Kidney epithelial cell (primary cell): Measurements from ENCODE around the gene GSC2. TPM values are rescaled to one million over a fixed set of nuclear protein-coding genes. Genes with fewer than 3 reads are reported as not detected.

Experiments used
- DNase-seq: peaks from one replicate; pipeline ENCODE4 v3.0.0-alpha.2; 2010; ENCODE audit warnings: low read depth
- H3K27me3 ChIP-seq: 2 replicates; pipeline ENCODE4 v1.6.0; 2011; ENCODE audit warnings: low read length; ENCODE audit not compliant: control insufficient read depth, insufficient read depth
- H3K36me3 ChIP-seq: 2 replicates; pipeline ENCODE4 v1.5.1; 2011; ENCODE audit warnings: low read length; ENCODE audit not compliant: control insufficient read depth, insufficient read depth
- H3K4me3 ChIP-seq: 2 replicates; pipeline ENCODE4 v1.5.1; 2011; ENCODE audit warnings: low read depth, mild to moderate bottlenecking, control low read depth, low read length
- total RNA-seq: library from RNA; depleted of rRNA; stranded (reverse); fragments of >200 nt; gene quantifications from 2 replicates; pipeline ENCODE4 v1.2.3, GENCODE V29; 2015
- TF ChIP-seq, protein P1 (sequence below): IDR thresholded peaks from 2 replicates; pipeline ENCODE4 v1.5.1; 2011; ENCODE audit warnings: mild to moderate bottlenecking, moderate library complexity, low read length, control low read depth, inconsistent platforms; ENCODE audit not compliant: insufficient read depth, poor library complexity, severe bottlenecking

Gene GSC2
- total RNA-seq, 1 donor from 2014 or later = not detected

DNA sequence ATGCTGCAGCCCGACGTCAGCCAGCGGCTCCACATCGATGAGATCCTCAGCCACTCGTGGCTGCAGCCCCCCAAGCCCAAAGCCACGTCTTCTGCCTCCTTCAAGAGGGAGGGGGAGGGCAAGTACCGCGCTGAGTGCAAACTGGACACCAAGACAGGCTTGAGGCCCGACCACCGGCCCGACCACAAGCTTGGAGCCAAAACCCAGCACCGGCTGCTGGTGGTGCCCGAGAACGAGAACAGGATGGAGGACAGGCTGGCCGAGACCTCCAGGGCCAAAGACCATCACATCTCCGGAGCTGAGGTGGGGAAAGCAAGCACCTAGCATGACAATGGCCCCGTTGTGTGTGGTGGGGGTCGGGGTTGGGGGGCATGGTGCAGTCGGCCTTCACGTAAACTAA lies 17.9 kb downstream of the GSC2 start:
- no peaks in the 10 kb centered on the region for H3K36me3 ChIP-seq
- TF ChIP-seq, protein P1, sequence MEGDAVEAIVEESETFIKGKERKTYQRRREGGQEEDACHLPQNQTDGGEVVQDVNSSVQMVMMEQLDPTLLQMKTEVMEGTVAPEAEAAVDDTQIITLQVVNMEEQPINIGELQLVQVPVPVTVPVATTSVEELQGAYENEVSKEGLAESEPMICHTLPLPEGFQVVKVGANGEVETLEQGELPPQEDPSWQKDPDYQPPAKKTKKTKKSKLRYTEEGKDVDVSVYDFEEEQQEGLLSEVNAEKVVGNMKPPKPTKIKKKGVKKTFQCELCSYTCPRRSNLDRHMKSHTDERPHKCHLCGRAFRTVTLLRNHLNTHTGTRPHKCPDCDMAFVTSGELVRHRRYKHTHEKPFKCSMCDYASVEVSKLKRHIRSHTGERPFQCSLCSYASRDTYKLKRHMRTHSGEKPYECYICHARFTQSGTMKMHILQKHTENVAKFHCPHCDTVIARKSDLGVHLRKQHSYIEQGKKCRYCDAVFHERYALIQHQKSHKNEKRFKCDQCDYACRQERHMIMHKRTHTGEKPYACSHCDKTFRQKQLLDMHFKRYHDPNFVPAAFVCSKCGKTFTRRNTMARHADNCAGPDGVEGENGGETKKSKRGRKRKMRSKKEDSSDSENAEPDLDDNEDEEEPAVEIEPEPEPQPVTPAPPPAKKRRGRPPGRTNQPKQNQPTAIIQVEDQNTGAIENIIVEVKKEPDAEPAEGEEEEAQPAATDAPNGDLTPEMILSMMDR = no peak
- no peaks in the 10 kb centered on the region for H3K27me3 ChIP-seq
- no peak for DNase-seq
- H3K4me3 ChIP-seq = no peak overlapping the region

DNA sequence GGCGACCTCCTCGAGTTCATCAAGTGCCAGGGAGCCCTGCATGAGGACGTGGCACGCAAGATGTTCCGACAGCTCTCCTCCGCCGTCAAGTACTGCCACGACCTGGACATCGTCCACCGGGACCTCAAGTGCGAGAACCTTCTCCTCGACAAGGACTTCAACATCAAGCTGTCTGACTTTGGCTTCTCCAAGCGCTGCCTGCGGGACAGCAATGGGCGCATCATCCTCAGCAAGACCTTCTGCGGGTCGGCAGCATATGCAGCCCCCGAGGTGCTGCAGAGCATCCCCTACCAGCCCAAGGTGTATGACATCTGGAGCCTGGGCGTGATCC lies 18.4 kb downstream of the GSC2 start:
- Histone ChIP-seq H3K4me3 (no peak overlapping the region), H3K36me3 (no peaks in the 10 kb centered on the region), H3K27me3 (no peaks in the 10 kb centered on the region)
- TF ChIP-seq, protein P1 = no peak
- DNase-seq = no peak

GRCh38 chr22:19130959-19131684 lies 19.0 kb downstream of the GSC2 start, which contains the start of gene TSSK2:
Gene TSSK2, plus strand, starts transcription at chr22:19131308. Its CDS starts 92 bp downstream, at chr22:19131400.
- DNase-seq = no peak
- Histone ChIP-seq H3K27me3 (no peaks in the 10 kb centered on the region), H3K4me3 (no peak within 1 kb of the TSS), H3K36me3 (no peaks in the 10 kb centered on the region)
- TF ChIP-seq, protein P1 = no peak

DNA sequence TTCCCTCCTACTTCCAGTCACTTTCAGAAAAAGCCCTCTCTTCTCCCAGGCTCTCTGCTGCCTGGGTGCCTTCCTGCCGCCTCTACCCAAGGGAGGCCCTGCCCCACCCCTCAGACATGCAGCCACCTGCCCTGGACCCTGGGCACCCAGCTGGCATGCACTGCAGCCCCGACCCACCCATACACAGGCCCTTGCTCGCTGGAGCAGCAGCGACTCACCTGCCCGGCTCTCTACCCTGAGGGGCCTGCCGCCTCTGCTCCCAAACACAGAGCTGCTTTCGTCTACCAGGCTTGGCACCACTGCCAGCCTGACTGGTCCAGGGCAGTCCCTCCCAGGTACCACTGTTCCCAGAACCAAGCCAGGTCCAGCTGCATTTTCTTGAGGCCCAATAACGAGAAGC lies 20.2 kb downstream of the GSC2 start:
- no peak for DNase-seq
- no peaks in the 10 kb centered on the region for H3K36me3 ChIP-seq
- TF ChIP-seq, protein P1 = no peak
- H3K27me3 ChIP-seq = no peaks in the 10 kb centered on the region
- H3K4me3 ChIP-seq = no peak overlapping the region

GRCh38 chr22:19128946-19129727 lies 21.0 kb downstream of the GSC2 start:
- no peaks in the 10 kb centered on the region for H3K36me3 ChIP-seq
- H3K27me3 ChIP-seq = no peaks in the 10 kb centered on the region
- DNase-seq = no peak
- TF ChIP-seq, protein P1 = no peak
- no peak overlapping the region for H3K4me3 ChIP-seq
